Thyroid gland (tissue), 4 donors: Measurements from ENCODE around the gene GPR45.

Source experiments
- CTCF ChIP-seq, 6 experiments: fragments of 200-600 bp in 3 of 6; fragments of 450-650 bp in 3 of 6; sonication (generic) in 3 of 6; IDR thresholded peaks; one replicate each; pipeline ENCODE4 v1.5.1; 2016 to 2019; ENCODE audit warnings: antibody characterized with exemption in 6 of 6, mild to moderate bottlenecking in 2 of 6, inconsistent platforms in 1 of 6, moderate library complexity in 1 of 6
- POLR2A ChIP-seq, 2 donors: fragments of 450-650 bp; IDR thresholded peaks; one replicate each; pipeline ENCODE4 v1.6.1; 2017; ENCODE audit warnings: antibody characterized with exemption in 2 of 2, mild to moderate bottlenecking in 2 of 2, moderate library complexity in 1 of 2

- no peak for TF ChIP-seq CTCF (IDR thresholded peaks at IDR 0.05)
- no peak for TF ChIP-seq POLR2A (IDR thresholded peaks at IDR 0.05)
Measured at GRCh38 chr2:105288133-105288532, 46.6 kb downstream of the GPR45 start.
